ENCODE results near the gene GFRA3.
A peak's percentile ranks its signal among the peaks of the same experiment; 100 is the strongest.

Gene GFRA3

DNA sequence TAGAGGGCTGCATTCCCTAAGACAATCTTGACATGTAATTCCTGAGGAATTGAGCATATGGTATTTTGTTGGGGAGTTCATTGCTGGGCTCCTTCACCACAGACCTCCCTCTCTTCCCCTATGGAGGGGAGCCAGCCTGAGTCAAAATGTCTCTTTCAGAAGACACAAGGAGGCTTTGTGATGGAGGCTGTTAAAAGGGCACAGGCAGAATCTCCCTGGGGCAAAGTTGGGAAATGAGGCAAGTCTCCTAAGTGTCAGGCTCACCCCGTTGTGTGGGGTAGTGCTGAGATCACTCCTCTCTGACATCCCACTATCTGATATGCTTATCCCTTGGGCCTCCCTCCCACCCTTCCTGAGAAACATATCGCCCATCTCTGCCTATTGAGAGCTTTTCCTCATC is 30.6 kb downstream of the GFRA3 start:
- Histone ChIP-seq H3K27ac (ENCODE audit: low read depth, low read length) (no peak overlapping the region), H3K36me3 (ENCODE audit: control insufficient read depth, insufficient read depth, low read length) (no peaks in the 10 kb centered on the region), H3K27me3 (ENCODE audit: control insufficient read depth, insufficient read depth, low read length) (peaks cover 3% of the 10 kb centered on the region), H3K4me3 (ENCODE audit: low read length) (no peak overlapping the region), H3K4me1 (ENCODE audit: control insufficient read depth, insufficient read depth, low read length) (no peaks in the 10 kb centered on the region), H3K9ac (ENCODE audit: low read length) (no peak overlapping the region)

DNA sequence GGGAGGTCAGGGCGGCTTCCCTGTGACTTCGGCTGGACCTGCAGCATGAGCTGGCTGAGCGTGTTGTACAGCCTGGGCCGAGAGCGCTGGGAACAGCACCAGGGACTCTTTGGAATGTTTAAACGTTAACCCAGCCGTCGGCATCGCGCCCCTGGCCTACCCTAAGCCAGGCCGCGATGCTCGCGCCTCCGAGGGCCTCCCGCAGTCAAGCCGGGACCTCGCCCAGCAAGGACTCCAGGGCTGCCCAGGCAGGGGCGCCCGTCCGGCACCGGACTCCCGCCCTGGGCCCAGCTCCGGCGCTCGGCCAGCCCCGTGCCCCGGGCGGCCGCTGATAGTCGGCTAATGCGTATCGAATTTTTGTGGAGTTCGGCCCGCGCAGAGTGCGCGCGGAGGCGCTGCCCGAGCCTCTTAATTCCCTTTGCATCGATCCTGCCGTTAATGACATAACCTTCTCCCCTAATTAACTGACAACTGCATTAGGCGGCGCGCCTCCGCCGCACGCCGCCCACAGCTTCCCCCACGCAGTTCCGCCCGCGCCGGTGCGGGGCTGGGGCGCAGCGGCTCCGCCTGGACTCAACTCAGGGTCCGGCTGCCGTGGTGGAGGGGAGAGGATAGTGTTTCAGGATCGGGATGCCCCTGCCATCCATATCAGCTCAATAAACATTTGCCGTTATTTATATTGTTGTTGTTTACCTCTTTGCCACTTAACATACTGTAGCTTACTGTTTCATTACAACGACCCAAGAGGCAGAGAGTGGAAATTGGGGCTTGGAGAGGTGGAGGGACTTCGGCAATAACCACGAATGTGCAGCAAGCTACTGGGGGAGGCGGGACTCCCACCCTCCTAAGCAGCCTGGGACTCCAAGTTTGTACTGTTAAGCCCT is 32.5 kb downstream of the GFRA3 start:
- no peaks in the 10 kb centered on the region for H3K36me3 ChIP-seq (ENCODE audit: control insufficient read depth, insufficient read depth, low read length)
- H3K4me1 ChIP-seq (ENCODE audit: control insufficient read depth, insufficient read depth, low read length) = no peaks in the 10 kb centered on the region
- peak overlapping the region; percentile 63 for H3K4me3 ChIP-seq (ENCODE audit: low read length)
- peak overlapping the region; percentile 33 for H3K27ac ChIP-seq (ENCODE audit: low read depth, low read length)
- peak overlapping the region; percentile 10 for H3K9ac ChIP-seq (ENCODE audit: low read length)
- H3K27me3 ChIP-seq (ENCODE audit: control insufficient read depth, insufficient read depth, low read length) = peaks cover 3% of the 10 kb centered on the region

DNA sequence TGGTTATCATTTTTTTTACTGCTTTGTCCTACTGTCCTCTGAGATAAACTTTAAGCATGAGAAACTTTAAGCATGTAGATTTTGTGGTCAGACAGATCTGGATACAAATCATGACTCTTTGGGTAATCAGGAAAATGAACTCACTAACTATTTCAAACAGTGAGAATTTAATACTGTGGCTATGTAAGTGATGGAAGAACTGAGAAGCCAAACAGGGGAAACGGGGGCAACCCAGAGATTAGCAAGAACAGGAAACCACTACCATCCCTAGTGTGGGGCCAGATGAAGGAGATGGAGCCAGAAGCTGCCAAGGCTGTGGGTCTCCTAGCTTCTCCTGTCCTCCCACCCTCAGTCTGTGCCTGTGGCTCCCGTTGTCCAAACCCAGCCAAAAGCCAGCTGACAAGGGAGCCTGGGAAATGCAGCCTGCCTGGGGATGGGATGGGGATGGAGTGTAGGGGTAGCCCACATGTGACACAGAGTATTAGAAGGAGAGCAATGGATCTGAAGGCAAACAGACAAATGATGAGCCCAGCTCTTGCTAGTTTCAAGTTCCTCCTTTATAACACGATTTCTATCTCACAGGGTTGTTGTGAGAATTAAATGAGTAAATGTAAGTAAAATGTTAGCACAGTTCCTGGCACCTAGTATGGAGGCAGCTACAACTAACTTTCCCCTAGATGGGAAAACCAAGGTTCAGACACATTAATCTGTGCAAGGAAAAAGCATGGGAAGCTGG is 33.6 kb downstream of the GFRA3 start:
- no peak overlapping the region for H3K9ac ChIP-seq (ENCODE audit: low read length)
- no peaks in the 10 kb centered on the region for H3K4me1 ChIP-seq (ENCODE audit: control insufficient read depth, insufficient read depth, low read length)
- peaks cover 3% of the 10 kb centered on the region for H3K27me3 ChIP-seq (ENCODE audit: control insufficient read depth, insufficient read depth, low read length)
- H3K27ac ChIP-seq (ENCODE audit: low read depth, low read length) = no peak overlapping the region
- H3K4me3 ChIP-seq (ENCODE audit: low read length) = no peak overlapping the region
- H3K36me3 ChIP-seq (ENCODE audit: control insufficient read depth, insufficient read depth, low read length) = no peaks in the 10 kb centered on the region

DNA sequence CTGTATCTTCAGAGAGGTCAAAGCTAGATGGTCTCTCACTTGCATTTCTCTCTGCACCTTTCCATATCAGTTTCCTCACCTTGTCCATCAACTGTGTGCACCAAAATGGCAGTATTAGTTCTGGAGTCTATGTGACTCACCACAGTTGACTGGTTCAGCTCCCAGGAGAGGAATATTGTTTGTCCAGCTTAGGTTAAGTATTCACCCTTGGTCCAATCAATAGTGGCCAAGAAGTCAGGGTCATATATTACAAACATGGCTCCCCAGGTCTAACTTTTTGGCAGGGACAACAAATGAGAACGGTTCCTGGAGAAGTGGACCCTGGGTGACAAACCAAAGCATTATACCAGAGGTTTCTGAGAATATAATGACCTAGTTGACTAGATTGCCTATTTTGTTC is 36.4 kb downstream of the GFRA3 start:
- H3K4me1 ChIP-seq (ENCODE audit: control insufficient read depth, insufficient read depth, low read length) = no peaks in the 10 kb centered on the region
- no peak overlapping the region for H3K27ac ChIP-seq (ENCODE audit: low read depth, low read length)
- H3K36me3 ChIP-seq (ENCODE audit: control insufficient read depth, insufficient read depth, low read length) = no peaks in the 10 kb centered on the region
- peaks cover 3% of the 10 kb centered on the region for H3K27me3 ChIP-seq (ENCODE audit: control insufficient read depth, insufficient read depth, low read length)
- H3K4me3 ChIP-seq (ENCODE audit: low read length) = no peak overlapping the region
- H3K9ac ChIP-seq (ENCODE audit: low read length) = no peak overlapping the region

DNA sequence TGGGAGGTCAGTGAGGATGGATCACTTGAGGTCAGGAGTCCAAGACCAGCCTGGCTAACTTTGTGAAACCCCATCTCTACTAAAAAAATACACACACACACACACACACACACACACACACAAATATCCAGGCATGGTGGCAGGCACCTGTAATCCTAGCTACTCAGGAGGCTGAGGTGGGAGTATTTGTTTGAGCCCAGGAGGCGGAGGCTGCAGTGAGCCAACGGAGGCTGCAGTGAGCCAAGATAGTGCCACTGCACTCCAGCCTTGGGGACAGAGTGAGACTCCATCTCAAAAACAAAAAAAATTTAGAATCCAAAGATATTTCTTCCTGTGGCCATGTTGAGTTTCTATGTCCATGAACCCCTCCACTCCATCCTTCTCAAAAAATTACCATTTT is 39.8 kb downstream of the GFRA3 start:
- H3K4me3 ChIP-seq (ENCODE audit: low read length) = no peak overlapping the region
- no peaks in the 10 kb centered on the region for H3K36me3 ChIP-seq (ENCODE audit: control insufficient read depth, insufficient read depth, low read length)
- no peak overlapping the region for H3K27ac ChIP-seq (ENCODE audit: low read depth, low read length)
- no peaks in the 10 kb centered on the region for H3K27me3 ChIP-seq (ENCODE audit: control insufficient read depth, insufficient read depth, low read length)
- H3K9ac ChIP-seq (ENCODE audit: low read length) = no peak overlapping the region
- no peaks in the 10 kb centered on the region for H3K4me1 ChIP-seq (ENCODE audit: control insufficient read depth, insufficient read depth, low read length)

DNA sequence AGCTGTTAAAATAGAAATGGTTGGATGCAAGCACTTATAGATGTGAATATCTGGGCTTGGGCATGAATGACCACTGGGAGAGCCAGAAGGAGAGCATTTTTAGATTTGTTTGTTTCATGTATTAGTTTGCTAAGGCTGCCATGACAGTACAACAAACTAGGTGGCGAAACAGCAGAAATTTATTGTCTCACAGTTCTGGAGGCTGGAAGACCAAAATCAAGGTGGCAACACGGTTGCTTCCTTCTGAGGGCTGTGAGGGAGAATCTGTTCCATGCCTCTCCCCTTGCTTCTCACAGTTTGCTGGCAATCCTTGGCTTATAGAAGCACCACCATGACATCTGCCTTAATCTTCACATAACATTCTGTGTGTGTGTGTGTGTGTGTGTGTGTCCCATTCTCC is 41.1 kb downstream of the GFRA3 start:
- Histone ChIP-seq H3K4me1 (ENCODE audit: control insufficient read depth, insufficient read depth, low read length) (no peaks in the 10 kb centered on the region), H3K27ac (ENCODE audit: low read depth, low read length) (no peak overlapping the region), H3K9ac (ENCODE audit: low read length) (no peak overlapping the region), H3K36me3 (ENCODE audit: control insufficient read depth, insufficient read depth, low read length) (no peaks in the 10 kb centered on the region), H3K4me3 (ENCODE audit: low read length) (no peak overlapping the region), H3K27me3 (ENCODE audit: control insufficient read depth, insufficient read depth, low read length) (no peaks in the 10 kb centered on the region)

DNA sequence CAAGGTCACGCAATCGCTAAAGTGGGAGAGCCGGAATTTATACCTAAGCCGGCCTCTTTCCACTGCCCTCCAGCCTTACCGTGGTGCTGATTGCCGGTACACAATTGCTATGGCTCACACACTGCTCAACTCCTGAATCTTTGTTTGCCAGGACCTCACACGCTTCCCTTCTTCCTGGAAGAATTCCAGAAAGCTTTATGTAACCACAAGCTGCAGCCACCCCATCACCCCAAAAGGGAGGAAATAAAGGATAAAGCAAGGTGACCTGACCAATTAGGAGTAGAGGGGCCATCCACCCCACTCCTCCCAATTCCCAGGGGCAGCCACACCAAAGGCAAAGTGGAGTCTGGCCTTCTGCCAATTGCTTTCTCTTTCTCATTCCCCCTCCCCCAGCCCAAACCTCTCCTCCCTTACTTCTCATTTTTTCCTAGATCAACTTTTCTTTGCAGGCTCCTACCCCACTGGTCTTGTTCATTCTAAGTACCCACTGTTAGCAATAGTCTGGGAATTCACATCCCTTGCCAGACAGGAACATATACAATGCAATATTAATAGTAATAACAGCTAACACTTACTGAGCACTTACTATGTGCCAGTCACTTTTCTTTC is 43.3 kb downstream of the GFRA3 start:
- Histone ChIP-seq H3K4me1 (ENCODE audit: control insufficient read depth, insufficient read depth, low read length) (no peaks in the 10 kb centered on the region), H3K27me3 (ENCODE audit: control insufficient read depth, insufficient read depth, low read length) (no peaks in the 10 kb centered on the region), H3K27ac (ENCODE audit: low read depth, low read length) (no peak overlapping the region), H3K4me3 (ENCODE audit: low read length) (no peak overlapping the region), H3K9ac (ENCODE audit: low read length) (no peak overlapping the region), H3K36me3 (ENCODE audit: control insufficient read depth, insufficient read depth, low read length) (no peaks in the 10 kb centered on the region)

DNA sequence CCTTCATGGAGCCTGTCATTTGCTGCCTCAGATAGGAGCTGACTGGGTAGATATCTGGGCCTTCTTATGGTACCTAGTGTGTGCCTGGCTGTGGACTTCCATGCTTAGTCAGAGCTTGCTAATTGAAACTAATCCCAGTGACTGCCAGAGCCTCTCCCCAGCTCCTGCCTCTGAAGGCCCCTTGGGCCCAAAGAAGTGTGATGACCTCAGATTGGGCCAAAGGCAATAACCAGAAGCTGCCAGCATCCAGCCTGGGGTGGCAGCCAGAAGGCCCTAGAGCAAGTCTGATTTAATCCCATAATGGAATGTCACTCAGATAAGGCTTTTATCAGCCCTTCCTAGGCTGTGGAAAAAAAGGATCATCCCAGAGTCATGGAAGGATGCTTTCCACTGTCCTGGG is 44.2 kb downstream of the GFRA3 start:
- H3K36me3 ChIP-seq (ENCODE audit: control insufficient read depth, insufficient read depth, low read length) = no peaks in the 10 kb centered on the region

DNA sequence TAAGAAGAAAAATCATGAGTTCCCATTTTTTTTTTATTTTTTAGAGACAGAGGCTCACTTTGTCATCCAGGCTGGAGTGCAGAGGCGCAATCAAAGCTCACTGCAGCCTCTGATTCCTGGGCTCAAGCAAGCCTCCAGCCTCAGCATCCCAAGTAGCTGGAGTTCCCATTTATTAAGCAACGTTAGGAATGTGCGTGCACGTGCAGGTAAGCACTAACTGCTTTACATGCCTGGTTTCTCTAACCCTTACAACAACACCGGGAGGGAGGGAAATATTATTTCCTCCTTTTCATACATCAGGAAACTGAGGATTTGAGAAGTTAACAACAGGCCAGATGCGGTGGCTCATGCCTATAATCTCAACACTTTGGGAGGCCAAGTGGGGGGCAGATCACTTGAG is 45.0 kb downstream of the GFRA3 start:
- H3K9ac ChIP-seq (ENCODE audit: low read length) = no peak overlapping the region
- no peak overlapping the region for H3K4me3 ChIP-seq (ENCODE audit: low read length)
- H3K36me3 ChIP-seq (ENCODE audit: control insufficient read depth, insufficient read depth, low read length) = no peaks in the 10 kb centered on the region
- H3K4me1 ChIP-seq (ENCODE audit: control insufficient read depth, insufficient read depth, low read length) = no peaks in the 10 kb centered on the region
- H3K27me3 ChIP-seq (ENCODE audit: control insufficient read depth, insufficient read depth, low read length) = no peaks in the 10 kb centered on the region
- H3K27ac ChIP-seq (ENCODE audit: low read depth, low read length) = no peak overlapping the region

More for the DNA sequence above, 44.2 kb downstream of the GFRA3 start:
- Histone ChIP-seq H3K4me3 (ENCODE audit: low read length) (no peak overlapping the region), H3K27ac (ENCODE audit: low read depth, low read length) (no peak overlapping the region), H3K27me3 (ENCODE audit: control insufficient read depth, insufficient read depth, low read length) (no peaks in the 10 kb centered on the region), H3K4me1 (ENCODE audit: control insufficient read depth, insufficient read depth, low read length) (no peaks in the 10 kb centered on the region), H3K9ac (ENCODE audit: low read length) (no peak overlapping the region)

DNA sequence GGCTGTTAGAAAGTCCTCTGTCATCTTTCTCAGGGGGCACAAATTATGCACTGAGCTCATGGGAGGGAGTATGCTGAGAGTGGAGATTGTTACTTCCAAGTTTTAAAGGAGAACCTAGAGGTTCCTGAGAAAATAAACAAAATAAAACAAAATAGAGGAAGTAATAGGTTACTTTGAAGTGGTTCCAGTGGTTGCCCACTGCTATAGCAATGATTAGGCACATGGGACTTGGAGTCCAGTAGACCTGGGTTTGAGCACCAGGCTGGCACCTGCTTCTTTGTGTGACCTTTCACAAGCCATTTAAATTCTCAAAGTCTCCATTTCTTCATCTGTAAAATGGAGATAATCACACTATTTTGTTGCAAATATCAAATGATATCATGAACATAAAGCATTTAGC is 47.5 kb downstream of the GFRA3 start:
- Histone ChIP-seq H3K4me3 (ENCODE audit: low read length) (no peak overlapping the region), H3K4me1 (ENCODE audit: control insufficient read depth, insufficient read depth, low read length) (no peaks in the 10 kb centered on the region), H3K27ac (ENCODE audit: low read depth, low read length) (no peak overlapping the region), H3K36me3 (ENCODE audit: control insufficient read depth, insufficient read depth, low read length) (no peaks in the 10 kb centered on the region), H3K27me3 (ENCODE audit: control insufficient read depth, insufficient read depth, low read length) (no peaks in the 10 kb centered on the region), H3K9ac (ENCODE audit: low read length) (no peak overlapping the region)

DNA sequence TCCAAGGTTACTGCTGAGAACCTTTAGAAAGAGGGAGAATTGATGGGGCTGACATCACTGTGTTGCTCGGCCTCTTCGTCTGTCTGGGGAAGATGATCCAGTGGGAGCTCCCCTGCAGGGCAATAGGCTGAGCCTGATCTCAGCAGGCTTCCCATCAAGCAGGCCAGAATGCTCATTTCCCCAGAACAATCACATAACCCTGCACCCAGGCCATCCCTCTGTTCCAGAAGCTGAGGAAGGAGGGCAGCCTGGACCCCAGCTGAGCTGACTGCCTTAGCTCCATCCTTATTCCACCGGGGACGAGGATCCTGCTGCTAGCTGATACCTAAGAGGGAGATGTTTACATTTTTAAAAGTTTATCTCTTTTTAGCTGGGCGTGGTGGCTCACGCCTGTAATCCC is 49.7 kb downstream of the GFRA3 start:
- H3K27ac ChIP-seq (ENCODE audit: low read depth, low read length) = no peak overlapping the region
- H3K27me3 ChIP-seq (ENCODE audit: control insufficient read depth, insufficient read depth, low read length) = no peaks in the 10 kb centered on the region
- H3K4me1 ChIP-seq (ENCODE audit: control insufficient read depth, insufficient read depth, low read length) = no peaks in the 10 kb centered on the region
- no peak overlapping the region for H3K4me3 ChIP-seq (ENCODE audit: low read length)
- H3K9ac ChIP-seq (ENCODE audit: low read length) = no peak overlapping the region
- no peaks in the 10 kb centered on the region for H3K36me3 ChIP-seq (ENCODE audit: control insufficient read depth, insufficient read depth, low read length)

DNA sequence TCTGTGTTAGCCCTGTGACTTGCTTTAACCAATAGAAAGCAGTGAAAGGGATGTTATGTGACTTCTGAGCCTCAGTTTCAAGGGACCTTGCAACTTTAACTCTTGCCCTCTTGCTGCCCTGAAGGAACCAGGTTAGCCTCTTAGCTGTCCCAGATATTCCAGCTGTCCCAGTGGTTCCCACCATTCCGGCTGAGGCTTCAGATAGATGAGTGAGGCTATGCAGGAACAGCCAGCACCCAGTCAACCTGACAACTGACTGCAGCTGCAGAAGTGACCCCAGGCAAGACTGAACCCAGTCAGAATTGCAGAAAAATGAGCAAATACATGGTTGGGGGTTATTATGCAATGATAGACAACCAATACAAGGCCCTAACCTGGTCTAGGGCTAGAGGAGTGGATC is 50.9 kb downstream of the GFRA3 start:
- Histone ChIP-seq H3K27ac (ENCODE audit: low read depth, low read length) (no peak overlapping the region), H3K4me1 (ENCODE audit: control insufficient read depth, insufficient read depth, low read length) (no peaks in the 10 kb centered on the region), H3K9ac (ENCODE audit: low read length) (no peak overlapping the region), H3K4me3 (ENCODE audit: low read length) (no peak overlapping the region), H3K27me3 (ENCODE audit: control insufficient read depth, insufficient read depth, low read length) (no peaks in the 10 kb centered on the region), H3K36me3 (ENCODE audit: control insufficient read depth, insufficient read depth, low read length) (no peaks in the 10 kb centered on the region)
